DMS 273 (cell line): ENCODE measurements around the gene TWF2.

Source experiments
- DNase-seq: peaks from one replicate; lab custom pipeline; 2025; ENCODE audit not compliant: unreplicated experiment; lab: John Stamatoyannopoulos, UW

The TWF2 gene

GRCh38 chr3:52238193-52238760 lies 681 bp downstream of the TWF2 start:
- peak; percentile 47 for DNase-seq

GRCh38 chr3:52237657-52238172 lies 1.2 kb downstream of the TWF2 start:
- DNase-seq: peak; percentile 85

GRCh38 chr3:52237006-52237656 lies 1.8 kb downstream of the TWF2 start:
- no peak for DNase-seq

- no peak for DNase-seq
Measured at GRCh38 chr3:52236424-52236886, 2.5 kb downstream of the TWF2 start.

GRCh38 chr3:52234516-52235447 lies 4.2 kb downstream of the TWF2 start:
- DNase-seq: no peak

- peak; percentile 22 for DNase-seq
Measured at GRCh38 chr3:52233968-52234367, 5.0 kb downstream of the TWF2 start.

- DNase-seq: no peak
Measured at GRCh38 chr3:52233108-52233591, 5.8 kb downstream of the TWF2 start.

- no peak for DNase-seq
Measured at GRCh38 chr3:52232279-52233107, 6.5 kb downstream of the TWF2 start.

- DNase-seq: peak; percentile 79
Measured at GRCh38 chr3:52231502-52232278, 7.3 kb downstream of the TWF2 start.

- no peak for DNase-seq
Measured at GRCh38 chr3:52230889-52231499, 8.0 kb downstream of the TWF2 start.

GRCh38 chr3:52230461-52230860 lies 8.5 kb downstream of the TWF2 start:
- DNase-seq: no peak

GRCh38 chr3:52229656-52230055 lies 9.3 kb downstream of the TWF2 start:
- no peak for DNase-seq

- DNase-seq: no peak
Measured at GRCh38 chr3:52228751-52229291, 10.1 kb downstream of the TWF2 start.

- DNase-seq: no peak
Measured at GRCh38 chr3:52228266-52228665, 10.7 kb downstream of the TWF2 start.

- DNase-seq: no peak
Measured at GRCh38 chr3:52227766-52228165, 11.2 kb downstream of the TWF2 start.

GRCh38 chr3:52227117-52227516 lies 11.8 kb downstream of the TWF2 start:
- DNase-seq: peak; percentile 15

GRCh38 chr3:52226229-52226817 lies 12.6 kb downstream of the TWF2 start:
- DNase-seq: no peak

GRCh38 chr3:52225452-52226228 lies 13.3 kb downstream of the TWF2 start, which contains the start of gene TLR9:
Gene TLR9, minus strand, starts transcription at chr3:52225645. Its CDS starts 116 bp downstream, at chr3:52225529.
- DNase-seq: no peak
